GM19324 (cell line): Measurements from ENCODE around the gene EDEM3.
"Not testable (repeated sequence)": the region's sequence is repeated elsewhere in the genome, so short reads cannot be mapped to it uniquely, and the experiment has no call there.

Experiments
- ATAC-seq: cut with Tn5 transposase; IDR thresholded peaks from one replicate; pipeline ENCODE4 v1.9.1; 2021; ENCODE audit warnings: mild to moderate bottlenecking, moderate library complexity; ENCODE audit not compliant: unreplicated experiment, low FRiP score

Gene EDEM3

DNA sequence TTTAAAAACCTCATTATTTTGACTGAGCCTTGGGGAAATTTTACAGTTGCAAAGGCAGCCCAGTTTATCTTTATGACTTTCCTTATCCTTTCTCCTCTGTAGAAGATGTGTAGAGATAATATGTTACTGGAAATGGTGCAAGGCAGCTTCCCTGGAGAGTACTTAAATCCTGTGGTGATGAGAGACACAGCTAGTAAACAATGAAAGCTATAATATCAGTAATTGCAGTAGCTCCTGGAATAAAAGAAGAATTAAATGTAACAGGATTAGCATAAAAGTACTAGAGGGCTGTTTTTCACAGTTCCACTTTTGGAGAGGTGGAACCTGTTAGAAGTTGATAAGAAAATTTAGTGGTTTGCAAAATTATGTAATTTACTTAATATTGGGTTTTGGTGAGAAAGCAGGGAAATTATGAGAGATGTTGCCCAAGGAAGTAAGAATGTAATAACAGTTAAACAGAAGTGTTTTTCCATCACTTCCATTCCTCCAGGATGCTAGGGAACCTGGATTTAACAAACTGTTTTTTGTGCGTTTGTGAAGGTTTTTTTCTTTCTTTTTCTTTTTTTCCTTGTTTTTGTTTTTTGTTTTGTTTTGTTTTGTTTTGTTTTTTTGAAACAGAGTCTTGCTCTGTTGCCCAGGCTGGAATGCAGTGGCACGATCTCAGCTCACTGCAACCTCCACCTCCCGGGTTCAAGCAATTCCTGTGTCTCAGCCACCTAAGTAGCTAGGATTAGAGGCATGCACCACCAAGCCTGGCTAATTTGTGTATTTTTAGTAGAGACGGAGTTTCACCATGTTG, 15.7 kb upstream of the EDEM3 start:
- no peak for ATAC-seq

DNA sequence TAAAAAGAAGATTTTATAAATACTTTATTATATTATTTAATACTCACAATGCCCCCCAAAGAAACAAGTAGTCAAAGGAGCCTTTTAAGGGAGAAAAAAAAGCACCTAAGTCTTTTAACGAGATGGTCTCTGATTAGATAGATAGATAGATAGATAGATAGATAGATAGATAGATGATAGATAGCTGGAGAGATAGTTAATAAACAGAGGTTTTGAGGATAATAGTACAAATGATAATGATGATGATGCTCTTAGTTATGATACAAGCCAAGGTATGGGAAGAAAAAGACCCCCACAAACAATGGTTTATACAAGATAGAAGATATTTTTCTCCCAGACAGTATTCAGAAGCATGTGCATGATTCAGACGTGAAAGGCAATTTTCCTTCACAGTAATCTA, 14.6 kb upstream of the EDEM3 start:
- ATAC-seq: no peak

- ATAC-seq: no peak
Measured at GRCh38 chr1:184768467-184768866, 13.8 kb upstream of the EDEM3 start.

DNA sequence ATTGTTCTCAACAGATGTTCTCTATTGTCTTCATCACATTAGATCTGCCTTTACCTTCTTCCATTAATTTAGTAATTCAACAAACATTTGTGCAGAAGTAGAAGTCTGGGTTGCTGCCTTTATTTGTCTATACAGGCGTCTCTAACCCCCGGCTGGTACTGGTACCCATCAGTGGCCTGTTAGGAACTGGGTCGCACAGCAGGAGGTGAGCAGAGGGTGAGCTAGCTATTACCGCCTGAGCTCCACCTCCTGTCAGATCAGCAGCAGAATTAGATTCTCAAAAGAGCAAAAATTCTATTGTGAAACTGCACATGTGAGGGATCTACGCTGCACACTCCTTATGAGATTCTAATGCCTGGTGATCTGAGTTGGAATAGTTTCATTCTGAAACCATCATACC, 12.9 kb upstream of the EDEM3 start:
- no peak for ATAC-seq

DNA sequence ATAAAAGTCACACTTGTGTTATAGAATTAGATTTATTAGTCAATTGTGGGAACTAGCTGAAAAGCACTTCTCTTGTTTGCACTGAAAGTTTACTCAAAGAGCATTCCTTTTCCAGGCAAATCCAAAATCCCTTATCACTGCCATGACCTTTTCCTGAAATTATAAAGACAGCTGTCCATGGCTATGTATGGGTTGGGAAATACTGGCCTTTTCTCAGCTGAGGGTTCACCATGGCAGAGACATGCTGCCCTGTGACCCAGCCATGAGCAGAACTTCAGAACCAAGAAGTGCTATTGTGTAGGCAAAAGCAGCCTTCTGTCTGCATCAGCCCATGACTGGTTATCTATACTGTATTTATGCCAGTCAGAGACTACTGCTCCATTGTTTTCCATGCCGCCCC, 9.8 kb upstream of the EDEM3 start:
- ATAC-seq: no peak

GRCh38 chr1:184763520-184763919, 8.9 kb upstream of the EDEM3 start:
- not testable (repeated sequence) for ATAC-seq

DNA sequence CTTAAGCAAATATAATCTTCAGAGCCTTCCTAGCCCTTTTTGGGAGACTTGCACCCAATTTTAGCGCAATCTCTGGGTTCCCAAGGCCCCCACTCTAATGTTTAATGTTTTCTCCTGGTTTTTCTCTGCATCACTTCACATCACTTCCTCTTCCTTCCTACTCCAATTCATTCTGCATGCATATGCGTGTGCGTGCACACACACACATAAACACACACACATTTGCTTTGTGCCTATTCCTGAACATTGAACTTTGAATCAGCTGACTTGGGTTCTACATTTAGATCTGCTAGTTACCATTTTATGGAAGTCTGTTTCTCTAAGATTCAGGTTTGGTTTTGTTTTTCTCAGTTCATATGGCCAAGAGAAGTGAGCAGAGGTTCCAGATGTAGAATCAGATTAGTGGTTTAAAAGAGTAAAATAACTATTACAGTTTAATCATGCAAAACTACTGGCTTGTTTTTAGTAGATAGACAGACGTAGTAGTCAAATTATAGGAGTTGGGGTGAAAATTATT, 7.4 kb upstream of the EDEM3 start:
- no peak for ATAC-seq

DNA sequence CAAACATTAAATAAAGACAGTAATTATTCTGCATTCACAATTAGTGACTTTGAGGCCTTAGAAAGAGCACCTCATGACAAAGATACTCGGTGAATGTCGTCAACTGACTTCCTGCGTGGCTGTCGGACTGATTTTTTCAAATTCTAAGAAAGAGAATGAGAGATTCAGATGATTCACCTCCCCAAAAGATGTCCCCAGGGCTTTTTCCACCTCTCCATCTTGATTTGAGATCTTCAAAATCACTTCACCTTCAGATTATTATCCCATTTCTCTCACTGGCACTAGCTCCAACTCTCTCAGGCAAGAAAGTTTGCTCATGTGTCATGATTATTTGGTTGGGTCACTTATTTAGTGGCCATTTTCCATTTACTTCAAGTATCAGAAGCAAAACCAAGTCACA, 5.0 kb upstream of the EDEM3 start:
- no peak for ATAC-seq

DNA sequence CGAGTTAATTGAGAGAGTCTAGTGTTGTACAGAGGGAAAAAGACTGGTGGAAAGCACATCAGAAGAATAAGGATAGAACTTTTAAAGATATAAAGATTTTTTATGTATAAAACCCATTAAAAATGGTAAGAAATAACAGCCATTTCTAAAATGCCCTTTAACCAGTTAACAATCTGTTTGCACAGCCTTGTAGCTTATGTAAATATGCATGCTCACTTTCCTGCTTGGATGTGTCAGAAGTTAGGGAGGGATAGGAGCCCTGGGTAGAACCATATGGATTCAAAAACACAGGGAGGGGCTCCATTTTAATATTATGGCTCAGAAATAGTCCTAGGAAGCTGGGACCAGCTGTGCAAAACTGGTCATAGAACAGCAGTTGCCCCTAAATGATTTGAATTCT, 4.5 kb upstream of the EDEM3 start:
- ATAC-seq: no peak

DNA sequence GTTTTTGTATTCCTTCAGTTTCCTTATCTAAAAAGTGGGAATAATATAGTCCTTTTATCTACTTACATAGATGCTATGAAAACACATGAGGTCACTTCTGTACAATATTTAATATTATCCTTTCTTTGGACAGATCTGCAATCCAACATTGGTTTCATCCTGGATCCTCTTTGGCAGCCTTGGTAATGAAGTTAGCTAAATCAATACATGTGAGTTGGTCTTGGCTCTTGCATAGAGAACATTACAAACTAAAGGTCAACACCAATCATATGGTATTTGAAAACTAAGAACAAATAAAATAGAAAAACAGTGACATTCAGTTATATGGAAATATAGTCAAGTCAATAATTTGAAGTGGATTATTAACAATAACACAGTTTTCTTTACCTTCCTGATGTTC, 3.2 kb upstream of the EDEM3 start:
- no peak for ATAC-seq

- ATAC-seq: no peak
Measured at GRCh38 chr1:184757406-184757805, 2.7 kb upstream of the EDEM3 start.

DNA sequence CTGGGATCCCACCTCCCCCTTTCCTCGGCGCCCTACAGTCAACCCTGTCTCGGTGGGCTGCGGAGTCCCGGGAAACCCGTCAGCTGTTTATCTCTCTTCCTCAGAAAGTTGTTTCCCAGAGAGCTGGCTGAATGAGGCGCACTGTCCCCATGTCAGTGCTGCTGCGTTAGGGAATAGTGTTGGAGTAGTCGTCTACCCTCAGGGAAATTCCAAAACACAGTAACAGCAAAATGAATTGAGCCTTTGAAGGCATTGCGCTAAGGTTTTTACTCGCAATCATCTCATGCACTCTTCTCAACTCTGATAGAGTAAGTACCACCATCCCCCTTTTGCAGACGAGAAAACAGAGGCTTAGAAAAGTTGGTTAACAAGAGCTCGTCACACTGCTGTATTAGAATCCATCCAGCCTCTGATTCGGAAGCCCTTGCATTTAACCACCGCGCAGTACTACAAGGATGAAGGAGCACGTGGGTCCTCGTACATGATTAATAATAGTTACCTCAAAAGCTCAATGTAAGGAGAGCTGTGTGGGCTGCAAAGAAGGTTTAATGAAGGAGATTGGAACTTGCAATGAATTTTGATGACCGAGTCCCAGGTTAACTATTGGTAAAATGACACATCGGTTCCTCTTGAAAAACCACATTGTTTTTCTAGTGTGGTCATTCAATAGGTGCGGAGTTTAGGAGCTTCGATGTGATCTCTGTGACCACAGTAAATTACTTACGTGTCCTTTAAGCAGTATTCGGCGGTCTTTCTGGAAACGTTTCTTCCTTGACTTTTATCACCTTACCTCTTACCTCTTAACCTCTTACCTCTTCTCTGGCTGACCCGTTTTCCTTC, 788 bp upstream of the EDEM3 start:
- ATAC-seq: no peak

DNA sequence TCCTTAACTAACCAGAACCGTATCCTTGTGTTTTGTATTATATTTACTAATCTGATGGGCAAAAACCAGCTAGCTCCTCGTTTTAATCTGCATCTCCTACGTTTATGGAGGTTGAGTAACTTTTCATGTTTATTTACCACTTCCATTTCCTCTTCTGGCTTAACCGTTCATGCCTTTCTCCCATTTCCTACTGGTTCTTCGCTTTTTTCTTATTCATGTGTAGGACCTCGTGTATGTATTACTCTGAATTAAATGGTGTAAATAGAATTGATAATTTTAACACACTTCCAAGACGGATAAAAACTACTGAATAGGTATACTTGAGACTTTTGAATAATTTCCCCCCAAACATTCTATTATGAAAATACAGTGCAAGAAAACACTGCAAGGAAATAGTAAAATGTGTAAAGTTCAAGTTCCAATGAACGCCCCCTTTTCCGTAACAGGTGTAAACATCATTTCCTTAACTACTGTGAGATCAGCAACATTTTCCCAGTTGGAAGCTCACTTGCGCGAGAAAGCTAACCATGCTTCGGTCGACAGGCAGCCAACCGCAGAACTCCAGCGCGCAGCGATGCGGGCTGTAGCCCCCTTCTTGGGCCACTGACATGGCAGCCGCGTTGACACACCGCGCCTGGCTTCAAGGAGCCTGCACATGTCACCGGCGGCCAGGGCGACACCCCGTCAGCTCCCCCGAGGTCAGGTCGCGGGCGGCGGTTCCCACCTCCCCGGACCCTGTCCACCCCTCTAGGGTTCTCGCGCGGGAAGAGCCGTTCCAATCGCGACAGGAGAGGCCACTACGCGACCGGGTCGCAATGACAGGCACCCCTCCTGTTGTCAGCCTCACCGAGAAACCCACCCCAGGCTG, 816 bp downstream of the EDEM3 start:
- peak; percentile 17 for ATAC-seq

DNA sequence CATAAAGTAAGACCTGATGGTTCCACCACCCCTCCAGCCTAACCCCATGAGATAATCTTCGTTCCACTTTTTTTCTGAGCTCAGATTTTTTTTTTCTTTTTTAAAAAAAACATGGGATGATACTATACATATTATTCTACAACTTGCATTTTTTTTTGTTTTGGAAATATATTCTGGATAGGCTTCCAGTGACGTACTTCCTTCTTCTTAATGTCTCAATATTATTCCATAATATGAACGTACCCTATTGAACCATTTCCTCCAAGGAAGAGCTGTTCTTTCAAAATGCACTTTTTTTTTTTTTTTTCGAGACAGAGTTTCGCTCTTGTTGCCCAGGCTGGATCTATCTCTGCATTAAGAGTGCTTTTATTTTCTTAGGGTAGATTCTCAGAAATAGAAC, 1.5 kb downstream of the EDEM3 start:
- ATAC-seq: no peak

DNA sequence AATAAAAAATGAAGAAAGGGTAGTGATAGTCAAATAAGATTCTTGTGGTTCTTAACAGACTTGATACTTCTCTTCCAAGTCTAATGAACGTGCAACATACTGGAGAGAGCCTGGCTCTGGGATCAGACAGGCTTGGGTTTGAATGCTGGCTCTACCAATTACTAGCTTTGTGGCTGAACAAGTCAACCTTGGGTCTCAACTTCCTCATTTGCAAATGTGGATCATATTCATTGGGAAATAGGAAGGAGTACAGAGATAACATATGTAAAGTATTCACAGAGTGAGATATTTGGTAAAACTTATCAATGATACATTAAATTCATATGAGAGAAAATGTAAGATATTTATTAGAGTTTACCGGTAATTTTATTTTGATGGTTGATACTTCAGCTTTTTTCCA, 2.0 kb downstream of the EDEM3 start:
- no peak for ATAC-seq

DNA sequence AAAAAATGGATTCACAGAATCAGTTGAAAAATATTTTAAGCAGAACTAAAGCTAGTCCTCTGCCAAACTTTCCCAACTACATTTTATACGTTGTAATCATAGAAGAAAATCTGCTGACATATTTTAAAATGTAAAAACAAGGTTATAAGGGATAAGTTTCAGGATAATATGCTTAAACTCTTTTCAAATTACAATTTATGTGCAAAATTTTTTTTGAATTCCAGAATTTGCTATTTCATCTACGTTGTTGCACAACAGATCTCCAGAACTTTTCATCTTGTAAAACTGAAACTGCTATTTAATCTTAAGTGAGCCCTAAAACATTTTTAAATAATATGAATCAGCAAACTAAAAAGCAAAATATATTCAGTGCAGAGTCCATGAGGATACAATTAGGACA, 5.9 kb downstream of the EDEM3 start:
- ATAC-seq: no peak

- ATAC-seq: peak; percentile 74
Measured at GRCh38 chr1:184747089-184747955, 7.3 kb downstream of the EDEM3 start.

DNA sequence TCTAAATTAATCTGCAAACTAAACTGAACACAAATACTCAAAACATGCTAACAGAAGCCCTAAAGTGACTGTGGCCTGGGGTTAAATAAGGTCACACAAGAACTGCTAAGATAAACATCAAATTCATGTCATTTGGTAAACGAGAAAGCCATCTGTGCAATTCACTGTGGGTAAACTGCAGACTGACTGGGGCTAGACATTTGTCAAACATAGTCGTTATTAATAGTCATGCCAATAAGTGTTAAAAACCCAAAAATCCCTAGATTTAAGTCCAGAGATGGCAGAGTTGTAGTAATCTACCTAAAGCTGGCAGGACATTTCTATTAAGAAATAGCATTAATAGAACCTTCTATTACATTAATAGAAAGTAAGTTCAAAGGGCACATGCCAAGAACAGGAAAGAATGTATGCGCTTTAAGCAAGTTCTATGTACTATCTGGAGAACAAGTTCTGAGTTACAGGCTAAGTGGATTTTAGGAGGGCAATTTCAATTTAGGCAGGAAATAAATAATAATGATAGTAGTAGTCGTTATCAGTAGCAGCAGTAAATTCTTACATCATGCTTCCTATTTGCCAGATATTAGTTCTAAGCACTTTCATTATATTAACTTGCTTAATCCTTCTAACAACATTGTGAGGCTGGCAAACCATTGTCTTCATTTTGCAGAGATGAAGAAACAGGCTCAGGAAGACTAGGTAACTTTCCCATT, 8.6 kb downstream of the EDEM3 start:
- no peak for ATAC-seq

- no peak for ATAC-seq
Measured at GRCh38 chr1:184745110-184745509, 9.5 kb downstream of the EDEM3 start.
